HG03196 (cell line): ENCODE data around the gene AATK.

Source experiments
- ATAC-seq: cut with Tn5 transposase; IDR thresholded peaks from one replicate; pipeline ENCODE4 v1.9.1; 2021; ENCODE audit not compliant: unreplicated experiment

The AATK gene

GRCh38 chr17:81115219-81115618, 50.8 kb downstream of the AATK start:
- ATAC-seq, result no peak

GRCh38 chr17:81114351-81115093, 51.5 kb downstream of the AATK start:
- no peak for ATAC-seq

- ATAC-seq, result no peak
Observed at GRCh38 chr17:81113158-81113724, 52.8 kb downstream of the AATK start.

DNA sequence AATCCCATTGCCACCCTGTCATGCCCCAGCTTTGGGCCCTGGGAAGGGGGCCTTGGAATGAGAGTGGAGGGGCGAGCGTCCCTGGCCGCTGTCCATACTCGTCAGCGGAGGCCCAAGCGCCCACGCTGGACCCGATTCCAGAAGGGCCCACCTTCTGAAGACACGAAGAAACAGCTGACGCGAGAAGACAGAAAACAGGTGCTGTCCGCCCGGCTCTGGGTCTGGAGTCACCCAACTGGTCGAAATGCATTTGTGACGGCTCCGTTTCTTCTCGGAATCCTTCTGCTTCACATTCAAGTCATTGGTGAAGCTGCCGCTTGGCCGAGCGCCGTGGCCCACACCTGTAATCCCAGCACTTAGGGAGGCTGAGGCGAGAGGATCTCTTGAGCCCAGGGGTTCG, 53.6 kb downstream of the AATK start:
- ATAC-seq, result no peak

DNA sequence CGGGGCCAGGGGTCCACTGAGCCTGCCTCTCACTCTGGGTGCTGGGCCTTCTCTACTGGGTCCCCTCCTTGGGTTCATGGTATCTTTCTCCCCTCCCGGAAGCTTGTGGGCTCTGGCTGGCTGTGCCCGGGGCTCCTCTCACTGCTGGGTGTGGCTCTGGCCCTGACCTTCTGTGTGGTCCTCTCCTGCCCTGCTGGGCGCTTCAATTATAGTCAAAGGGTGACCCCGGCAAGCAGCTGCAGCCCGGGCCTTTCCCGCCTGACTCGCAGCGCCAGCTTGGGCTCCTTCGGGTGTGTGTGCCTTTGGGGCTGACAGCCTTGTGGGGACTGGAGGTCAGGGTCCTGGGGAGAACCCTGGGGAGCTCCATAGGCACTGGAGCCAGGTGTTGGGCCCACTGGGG, 55.0 kb downstream of the AATK start:
- no peak for ATAC-seq

DNA sequence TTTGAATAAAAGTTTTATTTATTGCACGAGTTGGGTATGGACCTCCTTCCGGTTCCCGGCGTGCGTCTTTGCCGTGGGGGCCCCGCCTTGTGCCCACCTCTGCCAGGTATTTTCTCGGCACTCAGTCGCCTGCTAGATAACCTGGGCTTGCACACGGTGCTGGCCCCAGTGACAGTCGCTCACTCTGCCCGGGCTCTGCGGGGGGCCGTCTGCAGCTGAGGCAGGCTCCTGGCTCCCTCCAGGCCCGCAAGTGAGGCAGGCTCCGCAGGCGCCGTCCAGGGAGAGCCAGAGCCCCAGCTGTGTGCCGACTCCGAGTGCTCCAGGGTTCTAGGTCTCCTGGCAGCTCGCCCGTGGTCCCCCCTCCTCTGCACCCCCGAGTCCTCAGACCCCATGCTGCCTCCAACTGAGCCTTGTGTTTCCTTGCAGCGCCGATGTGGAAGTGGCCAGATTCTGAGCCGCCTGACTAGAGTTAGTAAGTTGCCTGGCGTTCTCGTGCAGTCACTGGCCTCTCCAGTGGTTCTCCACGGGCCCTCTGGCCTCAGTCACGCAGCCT, 55.5 kb downstream of the AATK start:
- ATAC-seq, result no peak

GRCh38 chr17:81109957-81110356, 56.1 kb downstream of the AATK start:
- no peak for ATAC-seq

GRCh38 chr17:81108220-81108619, 57.8 kb downstream of the AATK start:
- ATAC-seq, result no peak

GRCh38 chr17:81106716-81107115, 59.3 kb downstream of the AATK start:
- ATAC-seq, result no peak

- no peak for ATAC-seq
Observed at GRCh38 chr17:81103379-81103778, 62.6 kb downstream of the AATK start.

GRCh38 chr17:81102869-81103268, 63.2 kb downstream of the AATK start:
- ATAC-seq, result no peak

DNA sequence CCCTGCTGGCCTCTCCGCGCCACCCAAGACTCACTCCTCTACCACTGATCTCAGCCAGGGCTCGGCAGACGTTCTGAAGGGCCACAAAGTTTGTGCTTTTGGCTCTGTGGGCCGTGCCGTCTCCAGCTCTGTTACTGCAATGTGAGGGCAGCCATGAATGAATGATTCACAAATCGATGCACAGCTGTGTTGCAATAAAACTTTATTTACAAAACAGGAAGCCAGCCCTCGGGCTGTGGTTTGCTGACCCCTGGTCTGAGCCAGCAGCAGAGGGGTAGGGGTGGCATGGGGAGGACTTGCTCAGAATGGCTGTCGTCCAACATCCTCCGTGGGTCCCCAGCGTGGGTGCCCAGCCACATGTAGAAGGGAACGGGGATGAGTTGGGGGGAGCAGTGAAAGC, 63.7 kb downstream of the AATK start:
- no peak for ATAC-seq

DNA sequence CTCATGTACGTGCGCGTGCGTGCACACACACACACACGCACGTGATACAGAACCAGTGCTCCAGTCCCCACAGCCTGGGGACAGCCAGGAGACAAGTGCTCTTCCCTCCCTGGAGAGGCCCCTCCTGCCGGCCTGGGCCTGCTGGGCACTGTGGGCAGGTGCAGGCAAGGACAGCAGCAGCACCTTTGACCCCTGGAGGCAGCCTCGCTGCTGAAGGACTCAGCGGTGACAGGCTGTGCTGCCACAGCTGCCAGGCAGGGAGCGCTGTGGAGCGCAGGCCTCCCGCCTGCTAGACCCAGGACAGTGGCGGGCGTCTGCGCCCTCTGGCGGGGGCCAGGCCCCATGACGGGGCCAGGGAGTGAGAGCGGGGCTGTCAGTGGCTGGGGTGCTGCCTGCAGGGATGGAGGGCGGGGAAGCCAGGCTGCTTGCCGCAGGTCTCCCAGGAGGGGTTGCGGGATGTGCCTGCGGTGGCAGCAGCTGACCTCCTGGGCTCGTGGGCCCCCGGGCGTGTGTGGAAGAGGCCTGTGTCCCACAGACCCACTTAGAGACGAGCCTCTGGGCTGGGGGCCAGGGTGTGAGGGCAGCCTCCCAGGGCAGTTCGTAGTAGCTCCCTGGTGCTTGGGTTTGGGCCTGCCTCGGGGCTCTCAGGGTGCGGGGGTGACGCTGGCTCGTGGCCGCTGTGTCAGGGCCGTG, 64.3 kb downstream of the AATK start:
- peak; percentile 77 for ATAC-seq

DNA sequence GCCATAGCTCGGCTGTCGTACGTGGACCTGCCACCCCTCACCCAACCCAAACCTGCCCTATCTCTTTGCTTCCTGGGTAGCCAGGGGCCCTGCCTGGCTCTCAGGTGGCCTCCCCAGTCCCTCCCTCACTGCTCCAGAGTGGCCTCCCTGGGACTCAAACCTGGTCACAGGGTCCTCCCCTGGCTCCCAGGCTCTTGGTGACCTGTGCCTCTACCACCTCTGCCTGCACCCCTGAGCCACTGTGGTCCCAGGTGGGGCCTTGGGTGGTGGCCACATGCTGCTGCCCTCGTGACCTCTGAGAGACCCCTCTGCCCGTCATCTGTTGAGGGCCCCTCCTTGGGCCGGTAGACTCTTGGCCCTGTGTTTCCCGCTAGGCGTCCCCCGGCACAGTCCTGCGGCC, 65.4 kb downstream of the AATK start:
- ATAC-seq, result no peak

DNA sequence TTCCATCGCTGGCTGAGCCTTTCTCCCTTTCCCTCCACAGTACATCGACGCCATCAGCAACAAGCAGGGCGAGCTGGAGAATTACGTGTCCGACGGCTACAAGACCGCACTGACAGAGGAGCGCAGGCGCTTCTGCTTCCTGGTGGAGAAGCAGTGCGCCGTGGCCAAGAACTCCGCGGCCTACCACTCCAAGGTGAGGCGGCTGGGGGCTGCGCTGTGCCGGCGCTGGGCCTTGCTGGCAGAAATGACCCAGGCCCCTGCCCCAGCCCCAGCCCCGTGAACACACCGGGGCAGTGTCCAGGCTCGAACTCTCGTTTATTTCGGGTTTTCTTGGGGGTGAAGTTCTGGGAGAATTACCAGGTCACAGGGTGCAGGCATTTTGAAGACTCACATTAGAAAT, 66.1 kb downstream of the AATK start:
- no peak for ATAC-seq

- ATAC-seq, result no peak
Observed at GRCh38 chr17:81097943-81098308, 68.1 kb downstream of the AATK start.

- ATAC-seq, result no peak
Observed at GRCh38 chr17:81097134-81097942, 68.7 kb downstream of the AATK start.

- no peak for ATAC-seq
Observed at GRCh38 chr17:81096741-81097133, 69.3 kb downstream of the AATK start.

DNA sequence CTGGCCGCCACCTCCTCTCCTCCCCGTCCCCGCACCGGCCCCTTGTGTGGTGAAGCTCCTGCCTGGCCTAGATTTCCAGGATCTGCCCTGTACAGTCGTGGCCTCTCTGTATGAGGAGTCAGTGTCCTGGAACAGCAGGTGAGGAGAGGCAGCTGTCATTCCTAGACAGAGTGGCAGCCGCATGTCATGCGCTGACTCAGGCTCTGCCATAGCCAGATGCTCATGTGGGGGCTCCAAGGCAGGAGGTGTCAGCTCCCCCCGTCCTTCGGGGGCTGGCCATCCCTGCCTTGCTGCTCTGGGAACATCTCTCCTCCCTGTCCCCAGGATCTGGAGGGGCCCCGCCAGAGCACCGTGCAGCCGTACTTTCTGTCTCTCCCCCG, 70.6 kb downstream of the AATK start:
- no peak for ATAC-seq

- ATAC-seq, result no peak
Observed at GRCh38 chr17:81094509-81095382, 71.3 kb downstream of the AATK start.
